Neuronal stem cell (in vitro differentiated cells): ENCODE measurements around the gene PLXNA4.

Experiments used
- DNase-seq: peaks from one replicate; pipeline ENCODE4 v3.0.0-alpha.2; 2013; ENCODE audit warnings: low spot score
- H2AFZ ChIP-seq: one replicate; pipeline ENCODE4 v1.6.1; 2013; ENCODE audit warnings: mild to moderate bottlenecking, low read length, inconsistent platforms
- H2AK5ac ChIP-seq: 2 replicates; pipeline ENCODE4 v1.6.1; 2013; ENCODE audit warnings: low read depth, mild to moderate bottlenecking, inconsistent platforms, low read length, moderate library complexity, mixed read lengths
- H2BK120ac ChIP-seq: 2 replicates; pipeline ENCODE4 v1.6.1; 2013; ENCODE audit warnings: low read depth, mild to moderate bottlenecking, inconsistent platforms, low read length, moderate library complexity, mixed read lengths
- H2BK12ac ChIP-seq: one replicate; pipeline ENCODE4 v1.6.1; 2013; ENCODE audit warnings: low read length, inconsistent platforms
- H2BK15ac ChIP-seq: 2 replicates; pipeline ENCODE4 v1.6.1; 2013; ENCODE audit warnings: mild to moderate bottlenecking, low read length, inconsistent platforms, mixed read lengths
- H2BK5ac ChIP-seq: one replicate; pipeline ENCODE4 v1.6.1; 2013; ENCODE audit warnings: inconsistent platforms, mild to moderate bottlenecking, low read length, moderate library complexity
- H3K14ac ChIP-seq: one replicate; pipeline ENCODE4 v1.6.1; 2013; ENCODE audit warnings: low read length, inconsistent platforms
- H3K18ac ChIP-seq: 2 replicates; pipeline ENCODE4 v1.6.1; 2013; ENCODE audit warnings: low read length, inconsistent platforms
- H3K23ac ChIP-seq: 2 replicates; pipeline ENCODE4 v1.6.1; 2013; ENCODE audit warnings: low read depth, mild to moderate bottlenecking, mixed read lengths, low read length, inconsistent platforms; ENCODE audit not compliant: poor library complexity
- H3K27ac ChIP-seq: replicated peaks from 3 replicates; pipeline ENCODE4 v1.5.1; 2013; ENCODE audit warnings: low read length, inconsistent platforms
- H3K27me3 ChIP-seq, 3 experiments: 2 replicates each; pipeline ENCODE4 v1.6.1; 2013; ENCODE audit warnings: low read length in 3 of 3, mild to moderate bottlenecking in 2 of 3, inconsistent platforms in 1 of 3, low read depth in 1 of 3, mixed read lengths in 1 of 3, moderate library complexity in 1 of 3; ENCODE audit not compliant: control insufficient read depth in 3 of 3, insufficient read depth in 3 of 3
- H3K36me3 ChIP-seq, 2 donors: replicated peaks in 1 of 2; 2 replicates each; pipeline ENCODE4 v1.6.1; 2013; ENCODE audit warnings: low read length in 2 of 2; ENCODE audit not compliant: control insufficient read depth in 2 of 2, insufficient read depth in 2 of 2
- H3K4ac ChIP-seq: 2 replicates; pipeline ENCODE4 v1.6.1; 2013; ENCODE audit warnings: inconsistent platforms, mild to moderate bottlenecking, low read length, moderate library complexity
- H3K4me1 ChIP-seq, 2 donors: 1 replicate in 1 of 2; 2 replicates in 1 of 2; pipeline ENCODE4 v1.6.1; 2013; ENCODE audit warnings: low read length in 2 of 2, low read depth in 1 of 2; ENCODE audit not compliant: control insufficient read depth in 2 of 2, insufficient read depth in 1 of 2
- H3K4me2 ChIP-seq: one replicate; pipeline ENCODE4 v1.6.1; 2013; ENCODE audit warnings: mild to moderate bottlenecking, low read length, inconsistent platforms; ENCODE audit not compliant: insufficient read depth, poor library complexity, severe bottlenecking
- H3K4me3 ChIP-seq, 2 donors: 2 replicates each; pipeline ENCODE4 v1.5.1; 2013; ENCODE audit warnings: low read length in 2 of 2, mild to moderate bottlenecking in 2 of 2, inconsistent platforms in 1 of 2, moderate library complexity in 1 of 2
- H3K79me1 ChIP-seq: one replicate; pipeline ENCODE4 v1.6.1; 2013; ENCODE audit warnings: low read depth, mild to moderate bottlenecking, inconsistent platforms, low read length, moderate library complexity
- H3K9ac ChIP-seq: one replicate; pipeline ENCODE4 v1.6.1; 2013; ENCODE audit warnings: mild to moderate bottlenecking, low read depth, low read length, inconsistent platforms; ENCODE audit not compliant: poor library complexity
- H3K9me3 ChIP-seq, 2 donors: replicated peaks in 1 of 2; 2 replicates each; pipeline versions ENCODE3 to v1.6.1; 2013; ENCODE audit warnings: low read length in 2 of 2, mild to moderate bottlenecking in 2 of 2, inconsistent platforms in 1 of 2, low read depth in 1 of 2, mixed read lengths in 1 of 2, moderate library complexity in 1 of 2; ENCODE audit not compliant: control insufficient read depth in 2 of 2, insufficient read depth in 1 of 2
- H4K8ac ChIP-seq: one replicate; pipeline ENCODE4 v1.6.1; 2013; ENCODE audit warnings: low read depth, mild to moderate bottlenecking, inconsistent platforms, low read length, moderate library complexity
- H4K91ac ChIP-seq: one replicate; pipeline ENCODE4 v1.6.1; 2013; ENCODE audit warnings: low read length, low read depth, mild to moderate bottlenecking, inconsistent platforms; ENCODE audit not compliant: poor library complexity
- WGBS, 2 donors: extraction: QIAGEN DNeasy Blood & Tissue Kit; methylation state at CpG; one replicate each; pipeline ENCODE4 v1.1.7; 2013; ENCODE audit warnings: missing lambda C conversion rate in 2 of 2, mixed read lengths in 1 of 2; ENCODE audit not compliant: insufficient read length in 2 of 2, insufficient replicate concordance in 1 of 2; ENCODE audit errors: extremely low coverage in 2 of 2; 5-methylcytosine and 5-hydroxymethylcytosine counted together

PLXNA4 gene

DNA sequence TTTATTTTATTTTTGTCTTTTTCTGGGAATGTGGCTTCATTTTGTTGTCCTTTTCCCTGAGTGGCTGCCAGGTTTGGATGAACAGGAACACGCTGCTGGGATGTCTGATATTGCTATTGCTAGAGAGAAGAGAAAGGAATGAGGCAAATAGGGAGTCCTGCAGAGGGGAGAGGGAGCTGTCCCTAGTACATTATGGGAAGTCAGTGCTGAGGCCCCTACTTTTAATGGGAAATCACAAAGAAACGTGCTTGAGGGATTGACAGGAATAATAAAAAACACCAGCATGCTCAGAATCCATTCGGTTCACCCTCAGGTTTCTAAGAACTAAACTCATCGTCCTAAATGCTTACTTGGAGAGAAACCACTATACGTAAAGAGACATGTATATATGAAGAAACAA, 306.6 kb downstream of the PLXNA4 start:
- no CpG with 5 or more reads among the region's 5 CpGs for WGBS, 2 donors
- H4K91ac ChIP-seq: no peak overlapping the region
- H2BK12ac ChIP-seq: no peak overlapping the region
- no peaks in the 10 kb centered on the region for H3K36me3 ChIP-seq
- H3K4me1 ChIP-seq: no peaks in the 10 kb centered on the region
- no peak overlapping the region for H2BK15ac ChIP-seq
- no peak overlapping the region for H3K4me2 ChIP-seq
- no peak overlapping the region for H3K27ac ChIP-seq
- no peak overlapping the region for H3K4me3 ChIP-seq
- no peak overlapping the region for H3K14ac ChIP-seq
- no peak overlapping the region for H2BK5ac ChIP-seq
- H3K79me1 ChIP-seq: no peaks in the 10 kb centered on the region
- H4K8ac ChIP-seq: no peak overlapping the region
- H2BK120ac ChIP-seq: no peak overlapping the region
- H3K9ac ChIP-seq: no peak overlapping the region
- H2AK5ac ChIP-seq: no peak overlapping the region
- H3K18ac ChIP-seq: no peak overlapping the region
- H3K9me3 ChIP-seq: no peaks in the 10 kb centered on the region
- no peaks in the 10 kb centered on the region for H3K27me3 ChIP-seq
- no peak overlapping the region for H2AFZ ChIP-seq
- DNase-seq: no peak
- no peak overlapping the region for H3K23ac ChIP-seq
- no peak overlapping the region for H3K4ac ChIP-seq

- no CpG with 5 or more reads among the region's 4 CpGs for WGBS, 2 donors
- H2BK120ac ChIP-seq: no peak overlapping the region
- no peaks in the 10 kb centered on the region for H3K79me1 ChIP-seq
- H2BK12ac ChIP-seq: peak overlapping the region; percentile 44
- no peaks in the 10 kb centered on the region for H3K4me1 ChIP-seq
- H2AFZ ChIP-seq: no peak overlapping the region
- no peak overlapping the region for H3K4me3 ChIP-seq
- H3K14ac ChIP-seq: no peak overlapping the region
- H2BK15ac ChIP-seq: no peak overlapping the region
- H3K27me3 ChIP-seq: no peaks in the 10 kb centered on the region
- H3K27ac ChIP-seq: no peak overlapping the region
- no peaks in the 10 kb centered on the region for H3K9me3 ChIP-seq
- DNase-seq: no peak
- H3K4ac ChIP-seq: no peak overlapping the region
- no peak overlapping the region for H4K8ac ChIP-seq
- H3K4me2 ChIP-seq: no peak overlapping the region
- H3K36me3 ChIP-seq: no peaks in the 10 kb centered on the region
- no peak overlapping the region for H2AK5ac ChIP-seq
- H3K9ac ChIP-seq: no peak overlapping the region
- no peak overlapping the region for H3K18ac ChIP-seq
- H4K91ac ChIP-seq: no peak overlapping the region
- H3K23ac ChIP-seq: no peak overlapping the region
- no peak overlapping the region for H2BK5ac ChIP-seq
These were observed 313.1 kb downstream of the PLXNA4 start for GRCh38 chr7:132263151-132263550.

- Histone ChIP-seq H2BK15ac (no peak overlapping the region), H2BK120ac (no peak overlapping the region), H3K27me3 (no peaks in the 10 kb centered on the region), H2AK5ac (no peak overlapping the region), H3K79me1 (no peaks in the 10 kb centered on the region), H2BK12ac (no peak overlapping the region), H3K18ac (no peak overlapping the region), H3K36me3 (no peaks in the 10 kb centered on the region), H4K91ac (no peak overlapping the region), H2BK5ac (no peak overlapping the region), H3K9ac (no peak overlapping the region), H3K4me2 (no peak overlapping the region), H3K4me3 (no peak overlapping the region), H3K4me1 (no peaks in the 10 kb centered on the region), H4K8ac (no peak overlapping the region), H3K4ac (no peak overlapping the region), H3K27ac (no peak overlapping the region), H3K23ac (no peak overlapping the region), H2AFZ (no peak overlapping the region), H3K14ac (no peak overlapping the region), H3K9me3 (no peaks in the 10 kb centered on the region)
- WGBS, 2 donors: no CpG with 5 or more reads among the region's 6 CpGs
- DNase-seq: no peak
These were observed 314.2 kb downstream of the PLXNA4 start for GRCh38 chr7:132262160-132262470.

GRCh38 chr7:132261327-132262159, 314.7 kb downstream of the PLXNA4 start:
- H3K4me3 ChIP-seq: no peak overlapping the region
- no peaks in the 10 kb centered on the region for H3K27me3 ChIP-seq
- no peak overlapping the region for H2BK15ac ChIP-seq
- no peaks in the 10 kb centered on the region for H3K36me3 ChIP-seq
- no peak overlapping the region for H2BK5ac ChIP-seq
- H3K9me3 ChIP-seq: no peaks in the 10 kb centered on the region
- H2AFZ ChIP-seq: no peak overlapping the region
- no CpG with 5 or more reads among the region's 10 CpGs for WGBS, 2 donors
- H2BK120ac ChIP-seq: no peak overlapping the region
- no peaks in the 10 kb centered on the region for H3K79me1 ChIP-seq
- no peak overlapping the region for H3K18ac ChIP-seq
- H3K14ac ChIP-seq: no peak overlapping the region
- H3K4me1 ChIP-seq: no peaks in the 10 kb centered on the region
- no peak for DNase-seq
- H2BK12ac ChIP-seq: no peak overlapping the region
- no peak overlapping the region for H3K27ac ChIP-seq
- H2AK5ac ChIP-seq: peak overlapping the region; percentile 65
- no peak overlapping the region for H3K9ac ChIP-seq
- H3K23ac ChIP-seq: peak overlapping the region; percentile 28
- H4K8ac ChIP-seq: no peak overlapping the region
- no peak overlapping the region for H3K4me2 ChIP-seq
- H4K91ac ChIP-seq: no peak overlapping the region
- H3K4ac ChIP-seq: no peak overlapping the region
